Activated T-helper 9 cell treated with anti-CD3 and anti-CD28 coated beads, Interleukin-2, amount 50 U/mL, for 16 hours (primary cell): ENCODE measurements around the gene PREX1.
"Not testable (repeated sequence)": the region's sequence is repeated elsewhere in the genome, so short reads cannot be mapped to it uniquely, and the experiment has no call there.

Experiments
- DNase-seq: peaks from one replicate; pipeline ENCODE4 v3.0.0-alpha.2; 2020; ENCODE audit warnings: low read depth

Gene PREX1

DNA sequence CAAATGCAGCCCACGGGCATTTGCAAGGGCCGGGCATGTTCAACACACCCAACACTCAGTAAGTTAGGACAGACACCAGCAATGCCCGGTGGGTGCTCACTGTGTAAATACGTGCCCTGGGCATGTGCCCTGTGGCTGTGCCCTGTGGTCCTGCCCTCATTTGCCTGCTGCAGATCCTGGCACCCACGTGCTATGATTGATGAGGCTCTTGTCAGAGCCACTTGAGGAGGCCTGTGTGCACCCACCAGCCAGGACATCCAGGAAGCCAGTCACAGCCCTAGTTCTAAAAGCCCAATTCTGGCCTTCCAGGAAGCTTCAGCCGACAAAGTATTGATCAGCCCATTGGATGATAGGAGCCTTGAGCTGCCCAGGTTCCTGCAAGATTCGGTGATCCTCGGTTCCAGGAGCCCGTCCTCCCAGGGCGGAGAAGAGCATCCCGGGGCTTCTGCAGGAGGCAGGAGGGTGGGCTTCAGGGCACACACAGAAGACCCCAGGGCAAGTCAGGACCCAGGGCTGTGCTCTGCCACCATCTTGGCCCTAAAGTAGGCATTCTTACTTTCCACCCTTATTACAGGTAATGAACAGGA is 223.9 kb downstream of the PREX1 start:
- no peak for DNase-seq

- DNase-seq: no peak
Observed at GRCh38 chr20:48603116-48603818, 224.5 kb downstream of the PREX1 start.

GRCh38 chr20:48601798-48602197 is 226.0 kb downstream of the PREX1 start:
- DNase-seq: no peak

DNA sequence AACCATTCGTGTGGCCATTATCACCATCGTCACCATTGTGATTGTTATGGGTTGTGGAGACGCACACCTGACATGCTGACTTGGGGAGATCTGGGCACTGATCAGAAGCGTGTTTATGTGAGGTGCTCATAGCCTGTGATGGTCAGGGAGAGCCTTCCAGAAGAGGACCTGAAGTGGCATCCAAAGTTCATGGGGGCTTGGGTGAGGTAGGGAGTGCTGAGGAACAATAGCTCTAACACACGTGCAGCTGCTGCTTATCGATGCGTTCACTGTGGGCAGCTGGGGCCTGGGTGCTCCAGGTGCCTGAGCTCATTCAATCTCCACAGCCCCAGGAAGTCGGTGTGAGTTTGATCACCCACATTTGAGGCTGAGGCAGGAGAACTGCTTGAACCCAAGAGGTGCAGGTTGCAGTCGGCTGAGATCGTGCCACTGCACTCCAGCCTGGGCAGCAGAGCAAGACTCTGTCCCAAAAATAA is 227.3 kb downstream of the PREX1 start:
- DNase-seq: no peak

DNA sequence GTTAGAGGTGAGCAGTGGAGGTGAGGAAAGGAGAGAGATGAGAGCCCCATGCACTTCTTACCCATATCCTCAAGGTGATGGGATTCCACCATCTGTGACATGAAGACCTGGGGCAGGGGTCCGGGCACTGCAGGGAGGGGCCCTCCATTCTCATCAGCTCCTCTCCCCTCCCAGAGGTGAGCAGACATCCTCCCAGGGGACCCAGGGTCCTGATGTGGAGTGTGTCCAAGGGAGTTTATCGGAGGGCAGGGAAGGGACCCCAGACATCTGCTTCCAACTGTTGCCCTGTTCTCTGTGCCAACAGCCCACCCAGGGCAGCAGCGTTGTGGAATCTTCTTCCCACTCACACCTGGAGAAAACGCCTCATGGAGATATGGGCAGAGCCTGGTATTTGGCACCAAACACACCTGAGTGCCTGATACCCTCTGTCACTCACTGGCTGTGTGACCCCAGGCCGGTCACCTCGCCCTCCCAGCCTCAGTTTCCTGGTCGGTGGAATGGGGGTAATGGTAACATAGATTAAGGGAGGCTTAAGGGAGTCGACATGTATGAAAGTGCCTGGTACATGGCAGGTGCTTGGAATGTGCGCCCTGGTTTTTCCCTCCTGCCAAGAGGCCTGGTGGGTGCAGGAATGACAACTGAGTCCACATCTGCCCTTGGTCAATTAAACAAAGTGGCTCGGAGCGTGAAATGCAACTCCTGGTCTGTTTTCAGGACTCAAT is 227.9 kb downstream of the PREX1 start:
- no peak for DNase-seq

DNA sequence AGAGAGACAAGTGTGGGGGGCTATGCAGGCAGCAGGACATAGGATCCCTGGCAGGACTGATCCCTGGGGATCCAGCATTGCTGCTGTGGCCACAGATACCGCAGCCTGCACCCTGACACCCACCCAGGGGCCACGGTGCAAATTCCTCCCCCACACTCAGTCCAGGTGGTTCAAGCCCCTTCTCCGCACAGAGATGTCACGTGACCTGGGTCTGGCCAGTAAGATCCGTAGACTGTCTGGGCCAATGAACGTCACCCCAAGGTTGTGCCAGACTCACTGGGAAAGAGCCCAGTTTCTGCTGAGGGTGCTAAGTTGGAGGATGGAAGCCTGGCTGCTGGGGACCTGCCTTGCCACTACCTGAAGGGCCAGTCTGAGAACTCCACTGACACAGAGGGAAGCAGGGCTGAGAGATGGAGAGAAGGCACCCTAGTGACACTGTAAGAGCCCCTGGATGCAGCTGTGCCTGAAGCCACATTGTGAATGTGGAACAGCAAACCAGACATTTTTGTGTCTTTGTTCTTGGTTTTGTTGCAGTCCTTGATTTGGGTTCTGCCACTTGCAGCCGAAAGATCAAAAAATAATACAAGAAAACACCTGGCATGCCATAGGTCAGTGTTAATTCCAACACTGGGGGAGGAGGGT is 228.6 kb downstream of the PREX1 start:
- DNase-seq: no peak

DNA sequence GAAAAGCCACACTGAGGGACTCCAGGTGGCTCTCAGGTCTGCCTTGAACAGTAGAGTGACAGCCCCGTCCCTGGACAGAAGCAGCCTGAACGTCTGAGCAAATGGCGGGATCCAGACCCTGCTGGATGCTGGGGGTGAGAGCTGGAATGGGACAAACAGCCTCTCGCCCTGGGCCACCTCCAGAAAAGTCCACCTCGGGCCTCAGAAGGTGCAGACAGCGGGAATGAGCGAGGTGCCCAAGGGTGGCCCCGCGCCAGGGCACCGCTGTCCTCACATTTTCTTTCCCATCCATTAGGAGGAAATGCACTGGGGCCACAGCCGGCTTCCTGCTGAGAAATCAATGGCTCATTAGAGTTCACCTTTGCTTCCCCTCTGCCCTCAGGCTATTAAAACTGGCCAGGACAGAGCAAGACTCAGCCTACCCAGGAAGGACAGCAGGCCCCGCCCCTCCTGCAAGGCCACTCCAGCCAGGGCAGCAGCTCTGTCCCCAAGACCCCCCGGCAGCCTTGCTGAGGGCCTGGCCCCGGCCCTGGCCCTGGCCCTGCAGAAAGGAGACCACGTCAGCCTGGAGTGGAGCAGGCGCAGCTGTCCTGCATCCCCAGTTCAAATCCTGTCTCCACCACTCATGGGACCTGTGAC is 229.4 kb downstream of the PREX1 start:
- DNase-seq: not testable (repeated sequence)

DNA sequence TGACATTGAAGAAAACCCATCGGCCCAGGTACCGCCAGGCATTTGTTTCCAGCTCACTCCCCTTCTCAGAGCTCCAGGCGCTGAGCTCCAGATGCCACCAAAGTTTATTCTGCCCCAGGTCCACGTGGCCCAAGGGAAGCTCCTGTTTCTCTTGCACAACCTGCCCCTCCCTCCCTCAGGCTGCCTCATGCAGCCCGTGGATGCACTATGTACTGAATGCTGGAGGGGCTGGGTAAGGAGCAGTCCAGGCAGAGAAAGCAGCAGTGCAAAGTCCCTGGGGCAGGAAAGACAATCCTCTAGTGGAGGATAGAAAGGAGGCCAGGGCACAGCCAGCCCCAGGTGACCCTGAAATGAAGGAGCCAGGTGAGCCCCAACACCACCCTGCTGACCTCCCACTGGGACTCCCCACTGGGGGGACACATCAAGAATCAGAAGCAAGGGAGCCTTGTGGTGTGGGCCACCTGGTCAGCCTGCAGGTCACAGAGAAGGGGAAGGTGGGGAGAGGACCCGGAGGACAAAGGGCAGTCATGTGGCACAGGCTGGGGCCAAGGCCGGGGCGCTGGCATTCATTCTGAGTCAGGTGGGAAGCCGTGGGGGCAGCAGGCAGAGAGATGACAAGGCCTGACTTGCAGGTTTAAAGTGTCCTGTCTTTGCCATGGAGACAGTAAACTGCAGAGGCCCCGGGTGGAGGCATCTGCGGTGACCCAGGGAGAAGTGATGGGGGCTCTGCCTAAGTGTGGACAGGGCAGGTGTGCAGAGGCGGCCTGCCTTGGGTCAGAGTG is 230.1 kb downstream of the PREX1 start:
- DNase-seq: no peak

DNA sequence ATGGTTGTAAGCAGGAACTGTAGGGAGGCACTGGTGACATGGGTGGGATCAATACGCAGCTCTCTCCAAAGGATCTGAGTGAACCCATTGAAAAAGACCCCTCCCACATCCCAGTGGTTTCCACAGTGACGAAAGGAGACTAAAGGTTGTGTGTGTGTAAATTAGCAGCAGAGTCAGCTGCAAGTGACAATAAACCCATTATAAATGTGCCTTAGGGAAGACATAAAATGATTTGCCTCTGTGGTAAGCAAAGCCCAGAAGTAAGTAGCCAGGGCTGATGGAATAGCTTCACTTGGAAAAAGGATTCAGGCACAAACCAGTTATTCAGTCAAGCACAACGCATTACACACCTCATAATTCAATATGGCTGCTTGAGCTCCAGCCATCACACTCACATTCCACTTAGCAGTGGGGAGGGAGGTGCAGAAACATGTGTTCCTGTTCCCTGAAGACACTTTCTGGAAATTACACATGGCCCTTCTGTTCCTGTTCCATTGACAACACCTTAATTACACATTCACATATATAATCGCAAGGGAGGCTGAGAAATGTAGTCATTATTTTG is 231.4 kb downstream of the PREX1 start:
- DNase-seq: no peak

DNA sequence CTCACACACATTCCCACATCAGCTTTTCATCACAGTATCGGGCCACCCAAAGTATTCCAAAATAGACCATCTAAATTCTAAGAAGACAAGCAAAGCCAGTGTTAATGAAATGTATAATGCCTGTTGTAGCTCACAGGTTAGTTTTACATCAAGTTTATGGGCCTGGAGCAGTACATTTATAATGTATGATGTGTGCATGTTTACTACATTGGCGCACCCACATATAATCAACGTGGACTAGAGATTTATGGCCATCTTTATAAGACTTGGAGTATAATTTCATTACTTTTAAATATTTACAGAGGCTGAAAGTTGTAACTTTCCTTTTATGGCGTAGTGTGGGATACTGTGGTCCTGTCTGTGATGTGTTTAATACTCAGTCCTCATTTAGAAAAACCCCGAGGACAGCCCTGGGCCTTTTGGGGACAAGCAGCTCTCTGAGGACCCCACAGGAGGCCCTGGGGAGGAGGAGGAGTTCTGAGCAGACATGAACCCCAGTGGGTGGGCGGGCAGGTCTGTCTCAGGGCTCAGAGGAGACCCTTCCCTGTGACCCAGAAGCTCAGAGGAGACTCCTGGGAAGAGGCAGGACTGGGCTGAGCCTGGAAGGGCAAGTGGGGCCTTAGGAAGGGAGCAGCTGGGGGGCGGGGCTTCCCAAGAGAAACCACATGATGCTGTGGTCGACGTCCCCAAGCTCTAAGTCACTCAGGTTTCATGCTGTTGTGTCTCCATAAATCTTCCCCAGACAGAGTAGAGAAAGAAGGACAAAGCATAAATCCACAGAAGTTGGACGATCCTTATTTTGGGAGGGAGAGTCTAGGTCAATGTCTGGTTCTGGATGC is 232.1 kb downstream of the PREX1 start:
- DNase-seq: no peak

- no peak for DNase-seq
Observed at GRCh38 chr20:48594533-48594932, 233.3 kb downstream of the PREX1 start.

GRCh38 chr20:48592107-48592940 is 235.5 kb downstream of the PREX1 start:
- no peak for DNase-seq

DNA sequence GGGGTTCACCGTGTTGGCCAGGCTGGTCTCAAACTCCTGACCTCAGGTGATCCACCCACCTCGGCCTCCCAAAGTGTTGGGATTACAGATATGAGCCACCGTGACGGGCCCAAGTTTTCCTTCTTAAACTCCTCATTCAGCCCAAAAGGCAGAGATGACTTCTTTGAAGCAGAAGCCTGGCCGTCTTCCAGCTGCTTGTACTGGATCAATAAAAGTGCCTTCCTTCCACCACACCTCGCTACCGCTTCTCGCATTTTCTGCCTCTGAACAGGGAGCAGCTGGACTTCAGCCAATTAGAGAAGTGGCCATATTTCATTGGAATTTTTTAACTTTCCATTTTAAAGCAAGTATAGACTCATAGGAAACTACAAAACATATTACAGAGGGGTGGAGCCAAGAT is 241.1 kb downstream of the PREX1 start:
- no peak for DNase-seq

DNA sequence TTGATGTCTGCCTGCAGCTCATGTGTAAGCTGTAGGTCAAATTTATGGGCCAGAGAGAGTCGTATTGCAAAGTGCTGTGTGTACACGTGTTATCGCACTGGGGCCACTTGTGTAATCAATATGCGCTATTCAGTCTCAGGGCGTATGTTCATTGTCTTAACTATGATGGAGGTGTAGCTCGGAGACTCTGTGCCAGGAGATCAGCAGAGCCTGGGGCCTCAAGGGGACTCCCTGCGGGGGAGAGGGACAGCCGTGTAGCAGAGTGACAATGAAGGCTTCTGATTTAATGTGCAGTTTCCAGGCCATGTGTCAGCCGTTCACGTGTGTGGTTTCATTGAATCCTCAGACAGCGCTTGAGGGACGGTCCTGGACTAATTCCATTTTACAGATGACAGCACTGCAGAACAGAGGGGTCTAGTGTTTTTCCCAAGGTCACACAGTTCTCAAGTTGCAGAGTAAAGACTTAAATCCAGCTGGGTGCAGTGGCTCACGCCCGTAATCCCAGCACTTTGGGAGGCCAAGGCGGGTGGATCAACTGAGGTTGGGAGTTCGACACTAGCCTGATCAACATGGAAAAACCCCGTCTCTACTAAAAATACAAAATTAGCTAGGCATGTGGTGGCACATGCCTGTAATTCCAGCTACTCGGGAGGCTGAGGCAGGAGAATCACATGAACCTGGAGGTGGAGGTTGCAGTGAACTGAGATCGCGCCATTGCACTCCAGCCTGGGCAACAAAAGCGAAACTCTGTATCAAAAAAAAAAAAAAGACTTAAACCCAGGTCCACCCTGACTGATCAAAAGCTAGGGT is 242.5 kb downstream of the PREX1 start:
- no peak for DNase-seq

- DNase-seq: no peak
Observed at GRCh38 chr20:48584391-48585060, 243.3 kb downstream of the PREX1 start.

DNA sequence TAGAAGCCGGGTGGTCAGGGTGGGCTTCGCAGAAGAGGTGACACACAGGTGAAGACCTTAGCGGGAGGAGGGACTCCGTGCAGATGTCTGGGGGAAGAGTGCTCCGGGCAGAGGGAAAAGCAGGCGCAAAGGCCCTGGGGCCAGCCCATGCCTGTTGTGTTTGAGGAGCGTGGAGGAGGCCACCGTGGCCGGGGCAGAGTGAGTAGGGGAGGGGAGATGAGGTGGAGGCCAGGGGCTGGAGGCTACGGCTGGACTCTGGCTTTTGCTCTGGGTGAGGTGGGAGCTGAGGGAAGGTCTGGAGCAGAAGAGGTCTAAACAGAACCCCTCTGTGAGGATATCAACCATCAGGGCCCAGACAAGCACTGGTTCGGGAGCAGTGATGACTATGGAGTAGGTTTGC is 244.0 kb downstream of the PREX1 start:
- no peak for DNase-seq

- no peak for DNase-seq
Observed at GRCh38 chr20:48583171-48583570, 244.6 kb downstream of the PREX1 start.

DNA sequence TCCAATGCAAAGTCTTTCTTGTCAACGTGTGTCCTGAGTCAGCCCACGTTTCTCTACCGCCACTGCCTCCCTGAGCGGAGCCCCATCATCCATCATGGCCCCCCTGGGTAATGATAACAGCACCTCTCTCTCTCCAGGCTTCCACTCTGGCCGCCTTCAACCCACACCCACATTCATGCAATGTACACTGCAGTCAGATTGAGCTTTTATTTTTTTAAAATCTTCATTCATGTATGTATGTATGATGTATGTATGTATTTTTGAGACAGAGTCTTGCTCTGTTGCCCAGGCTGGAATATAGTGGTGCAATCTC is 245.2 kb downstream of the PREX1 start:
- no peak for DNase-seq
